GM19452 (cell line): ENCODE measurements around the gene MAPK13.

Experiments
- ATAC-seq: cut with Tn5 transposase; IDR thresholded peaks from one replicate; pipeline ENCODE4 v1.9.1; 2021; ENCODE audit not compliant: unreplicated experiment

Gene MAPK13

GRCh38 chr6:36142971-36143838, 12.9 kb downstream of the MAPK13 start:
- ATAC-seq: no peak

GRCh38 chr6:36145495-36145894, 15.2 kb downstream of the MAPK13 start:
- no peak for ATAC-seq

- no peak for ATAC-seq
Measured at GRCh38 chr6:36147294-36147693, 17.0 kb downstream of the MAPK13 start.

GRCh38 chr6:36149476-36149875, 19.2 kb downstream of the MAPK13 start:
- ATAC-seq: no peak

GRCh38 chr6:36150283-36150682, 20.0 kb downstream of the MAPK13 start:
- no peak for ATAC-seq

GRCh38 chr6:36154286-36154685, 24.0 kb downstream of the MAPK13 start:
- no peak for ATAC-seq

GRCh38 chr6:36155662-36156061, 25.3 kb downstream of the MAPK13 start:
- ATAC-seq: no peak

GRCh38 chr6:36160147-36160760, 29.9 kb downstream of the MAPK13 start:
- ATAC-seq: no peak

GRCh38 chr6:36169023-36170007, 39.0 kb downstream of the MAPK13 start:
- no peak for ATAC-seq

- no peak for ATAC-seq
Measured at GRCh38 chr6:36170704-36171103, 40.4 kb downstream of the MAPK13 start.

- no peak for ATAC-seq
Measured at GRCh38 chr6:36171573-36171972, 41.3 kb downstream of the MAPK13 start.

GRCh38 chr6:36177166-36177565, 46.9 kb downstream of the MAPK13 start:
- no peak for ATAC-seq

- ATAC-seq: no peak
Measured at GRCh38 chr6:36178544-36178943, 48.2 kb downstream of the MAPK13 start.

GRCh38 chr6:36180126-36180525, 49.8 kb downstream of the MAPK13 start:
- ATAC-seq: no peak

GRCh38 chr6:36184311-36184710, 54.0 kb downstream of the MAPK13 start:
- no peak for ATAC-seq

GRCh38 chr6:36186199-36186598, 55.9 kb downstream of the MAPK13 start:
- no peak for ATAC-seq

GRCh38 chr6:36187446-36187845, 57.1 kb downstream of the MAPK13 start:
- ATAC-seq: no peak
